Stomach smooth muscle (tissue), 2 donors: ENCODE data around the gene NANS.
"Not testable (repeated sequence)": the region's sequence is repeated elsewhere in the genome, so short reads cannot be mapped to it uniquely, and the experiment has no call there.

Experiments
- H3K27ac ChIP-seq: one replicate; pipeline ENCODE4 v1.7.0; 2013; ENCODE audit warnings: mild to moderate bottlenecking, low read length, inconsistent platforms
- H3K27me3 ChIP-seq, 2 donors: one replicate each; pipeline ENCODE4 v1.7.0; 2013; ENCODE audit warnings: low read length in 2 of 2; ENCODE audit not compliant: insufficient read depth in 2 of 2, control insufficient read depth in 1 of 2
- H3K36me3 ChIP-seq, 2 donors: one replicate each; pipeline ENCODE4 v1.7.0; 2013; ENCODE audit warnings: low read length in 2 of 2; ENCODE audit not compliant: control insufficient read depth in 2 of 2, insufficient read depth in 2 of 2
- H3K4me1 ChIP-seq: one replicate; pipeline ENCODE4 v1.7.0; 2013; ENCODE audit warnings: low read length; ENCODE audit not compliant: control insufficient read depth, insufficient read depth
- H3K4me3 ChIP-seq, 2 donors: one replicate each; pipeline ENCODE4 v1.7.0; 2013; ENCODE audit warnings: low read length in 2 of 2
- H3K9ac ChIP-seq, 2 donors: one replicate each; pipeline ENCODE4 v1.7.0; 2013; ENCODE audit warnings: low read length in 2 of 2, mild to moderate bottlenecking in 1 of 2
- H3K9me3 ChIP-seq, 2 donors: one replicate each; pipeline ENCODE4 v1.7.0; 2013; ENCODE audit warnings: low read length in 2 of 2; ENCODE audit not compliant: control insufficient read depth in 2 of 2
- donor health status: healthy.
- donor health status: Pancreatic carcinoma.

The NANS gene

DNA sequence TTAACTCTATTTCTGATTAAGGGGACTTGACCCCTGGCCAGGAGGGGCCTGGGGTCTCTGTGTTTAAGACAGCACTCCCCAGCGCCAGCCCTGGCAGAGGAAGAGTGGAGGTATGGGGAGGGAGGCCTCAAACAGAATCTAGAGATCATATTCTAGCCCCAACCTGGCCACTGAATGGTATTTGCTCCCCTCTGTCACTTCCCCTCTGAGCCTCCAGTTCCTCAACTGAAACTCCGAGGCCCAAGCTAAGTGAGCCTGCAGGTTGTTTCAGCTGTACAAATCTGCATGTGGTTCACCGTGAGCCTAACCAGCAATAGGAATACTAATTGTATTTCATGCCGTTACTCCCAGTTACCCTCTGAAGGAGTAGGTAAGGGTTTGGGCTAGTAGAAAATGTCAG lies 37.4 kb upstream of the NANS start:
- Histone ChIP-seq H3K4me3 (no peak overlapping the region), H3K9me3 (no peaks in the 10 kb centered on the region), H3K9ac (no peak overlapping the region), H3K36me3 (peaks cover 27 to 34% of the 10 kb centered on the region in 2 donors), H3K4me1 (no peaks in the 10 kb centered on the region), H3K27me3 (no peaks in the 10 kb centered on the region), H3K27ac (no peak overlapping the region)

DNA sequence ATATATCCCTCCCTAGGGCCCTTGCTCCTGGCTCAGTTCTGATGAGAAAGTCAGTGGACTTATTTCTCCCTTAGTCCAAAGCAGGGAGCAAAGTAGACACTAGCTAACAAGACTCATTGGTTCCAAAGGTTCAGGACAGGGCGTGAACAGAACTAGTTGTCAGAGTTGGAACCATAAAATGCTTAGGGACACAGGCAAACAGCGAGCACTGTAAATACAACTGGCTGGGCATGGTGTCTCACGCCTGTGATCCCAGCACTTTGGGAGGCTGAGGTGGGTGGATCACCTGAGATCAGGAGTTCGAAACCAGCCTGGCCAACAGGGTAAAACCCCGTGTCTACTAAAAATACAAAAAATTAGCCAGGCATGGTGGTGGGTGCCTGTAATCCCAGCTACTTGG lies 36.7 kb upstream of the NANS start:
- H3K36me3 ChIP-seq, result peaks cover 23 to 30% of the 10 kb centered on the region in 2 donors
- not testable (repeated sequence) for H3K27ac ChIP-seq, H3K4me3 ChIP-seq, H3K9me3 ChIP-seq, H3K9ac ChIP-seq, H3K27me3 ChIP-seq, H3K4me1 ChIP-seq

- H3K9ac ChIP-seq, result no peak overlapping the region
These were observed 35.9 kb upstream of the NANS start for GRCh38 chr9:98020476-98021145.

GRCh38 chr9:98021306-98022040 lies 35.1 kb upstream of the NANS start:
- no peaks in the 10 kb centered on the region for H3K9me3 ChIP-seq
- H3K27ac ChIP-seq, result no peak overlapping the region
- no peak overlapping the region for H3K9ac ChIP-seq
- no peaks in the 10 kb centered on the region for H3K4me1 ChIP-seq
- peaks cover 14 to 19% of the 10 kb centered on the region in 2 donors for H3K36me3 ChIP-seq
- H3K4me3 ChIP-seq, result no peak overlapping the region
- no peaks in the 10 kb centered on the region for H3K27me3 ChIP-seq

More at GRCh38 chr9:98020476-98021145, 35.9 kb upstream of the NANS start:
- no peaks in the 10 kb centered on the region for H3K4me1 ChIP-seq
- no peaks in the 10 kb centered on the region for H3K27me3 ChIP-seq
- H3K27ac ChIP-seq, result no peak overlapping the region
- no peak overlapping the region for H3K4me3 ChIP-seq
- H3K36me3 ChIP-seq, result peaks cover 21 to 26% of the 10 kb centered on the region in 2 donors
- H3K9me3 ChIP-seq, result no peaks in the 10 kb centered on the region

DNA sequence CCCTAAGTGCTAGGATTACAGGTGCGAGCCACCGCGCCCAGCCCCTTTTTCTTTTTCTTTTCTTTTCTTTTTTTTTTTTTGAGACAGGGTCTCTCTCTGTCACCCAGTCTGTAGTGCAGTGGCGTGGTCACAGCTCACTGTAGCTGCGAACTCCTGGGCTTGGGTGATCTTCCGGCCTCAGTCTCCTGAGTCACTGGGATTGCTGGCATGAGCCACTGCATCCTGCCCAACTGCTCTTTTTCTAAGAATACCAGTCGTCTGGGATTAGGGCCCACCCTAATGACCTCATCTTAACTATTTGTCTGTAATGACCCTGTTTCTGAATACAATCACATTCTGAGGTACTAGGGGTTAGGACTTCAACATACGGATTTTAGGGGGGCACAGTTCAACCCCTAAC lies 34.1 kb upstream of the NANS start:
- H3K27ac ChIP-seq, result no peak overlapping the region
- H3K27me3 ChIP-seq, result no peaks in the 10 kb centered on the region
- no peaks in the 10 kb centered on the region for H3K9me3 ChIP-seq
- no peak overlapping the region for H3K4me3 ChIP-seq
- no peak overlapping the region for H3K9ac ChIP-seq
- H3K36me3 ChIP-seq, result peaks cover 14 to 16% of the 10 kb centered on the region in 2 donors
- no peaks in the 10 kb centered on the region for H3K4me1 ChIP-seq

- Histone ChIP-seq H3K27me3 (no peaks in the 10 kb centered on the region), H3K36me3 (peaks cover 0 to 1% of the 10 kb centered on the region in 2 donors), H3K27ac (no peak overlapping the region), H3K4me1 (no peaks in the 10 kb centered on the region), H3K9ac (no peak overlapping the region), H3K9me3 (no peaks in the 10 kb centered on the region), H3K4me3 (no peak overlapping the region)
These were observed 31.8 kb upstream of the NANS start for GRCh38 chr9:98024702-98025101.

- Histone ChIP-seq H3K36me3 (no peaks in the 10 kb centered on the region), H3K9ac (no peak overlapping the region), H3K27me3 (no peaks in the 10 kb centered on the region), H3K4me3 (no peak overlapping the region), H3K9me3 (no peaks in the 10 kb centered on the region), H3K4me1 (peaks cover 5% of the 10 kb centered on the region), H3K27ac (no peak overlapping the region)
These were observed 25.4 kb upstream of the NANS start for GRCh38 chr9:98031169-98031568.

DNA sequence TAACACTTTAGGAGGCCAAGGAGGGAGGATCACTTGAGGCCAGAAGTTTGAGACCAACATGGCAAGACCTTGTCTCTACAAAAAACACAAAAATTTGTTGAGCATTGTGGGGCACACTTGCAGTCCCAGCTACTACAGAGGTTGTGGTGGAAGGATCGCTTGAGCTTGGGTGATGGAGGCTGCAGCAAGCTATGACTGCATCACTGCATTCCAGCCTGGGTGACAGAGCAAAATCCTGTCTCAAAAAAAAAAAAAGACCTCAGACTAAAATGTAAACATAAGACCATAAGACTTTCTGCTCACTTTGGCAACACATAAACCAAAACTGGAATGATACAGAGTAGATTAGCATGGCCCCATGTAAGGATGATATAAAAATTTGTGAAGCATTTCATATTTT lies 24.6 kb upstream of the NANS start:
- Histone ChIP-seq H3K4me3 (no peak overlapping the region), H3K9ac (no peak overlapping the region), H3K4me1 (peaks cover 5% of the 10 kb centered on the region), H3K27me3 (no peaks in the 10 kb centered on the region), H3K36me3 (no peaks in the 10 kb centered on the region), H3K27ac (no peak overlapping the region), H3K9me3 (no peaks in the 10 kb centered on the region)

DNA sequence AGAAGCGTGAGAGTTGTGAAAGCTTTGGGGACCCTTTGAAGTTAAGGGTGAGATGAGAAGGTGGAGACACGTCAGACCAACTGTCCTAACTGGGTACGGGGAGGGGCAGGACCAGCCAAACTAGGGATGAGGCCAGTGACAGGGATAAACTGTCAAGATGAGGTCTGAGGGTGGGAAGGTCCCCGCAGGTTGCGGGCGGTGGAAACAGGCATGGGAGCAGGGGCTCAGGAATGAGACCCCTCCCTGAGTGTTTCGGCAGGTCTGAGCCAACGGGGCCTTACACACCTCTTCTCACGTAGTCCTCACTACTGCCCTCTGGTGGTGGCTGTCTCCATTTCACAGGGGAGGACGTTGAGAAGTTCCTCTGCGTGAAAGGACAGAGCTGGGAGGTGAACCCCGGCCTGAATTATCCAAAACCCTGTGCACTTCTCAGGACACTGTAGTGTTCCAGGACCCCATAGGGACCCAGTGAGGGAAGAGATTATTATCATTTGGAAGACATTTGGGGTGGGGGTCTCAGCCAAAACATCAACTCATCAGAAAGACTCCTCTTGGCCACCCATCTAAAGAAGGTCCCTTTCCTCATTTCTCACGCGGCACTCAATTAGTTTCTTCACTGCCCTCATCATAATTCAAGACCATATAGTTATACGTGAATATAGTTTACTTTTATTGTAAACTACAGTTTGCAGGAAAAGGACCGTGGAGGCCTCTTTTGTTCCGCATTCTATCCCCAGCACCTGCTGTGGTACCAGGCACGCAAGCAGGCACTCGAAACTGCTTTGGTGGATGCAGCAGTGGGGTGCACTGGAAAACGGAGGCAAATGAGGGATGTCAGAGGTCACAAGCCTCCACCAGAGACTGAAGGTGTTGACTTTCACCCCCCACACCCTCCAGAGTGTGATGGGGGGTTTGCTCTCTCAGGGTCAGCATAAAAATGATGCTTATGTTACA lies 21.7 kb upstream of the NANS start:
- Histone ChIP-seq H3K36me3 (no peaks in the 10 kb centered on the region), H3K27ac (no peak overlapping the region), H3K4me3 (peak overlapping the region; percentile 17 to 58), H3K9ac (peak overlapping the region in 1 of 2 donors; percentile 29), H3K9me3 (no peaks in the 10 kb centered on the region), H3K4me1 (peaks cover 5% of the 10 kb centered on the region), H3K27me3 (no peaks in the 10 kb centered on the region)

GRCh38 chr9:98037357-98037756 lies 19.2 kb upstream of the NANS start:
- Histone ChIP-seq H3K9me3 (no peaks in the 10 kb centered on the region), H3K36me3 (no peaks in the 10 kb centered on the region), H3K4me3 (no peak overlapping the region), H3K27ac (no peak overlapping the region), H3K27me3 (no peaks in the 10 kb centered on the region), H3K4me1 (peaks cover 5% of the 10 kb centered on the region), H3K9ac (no peak overlapping the region)
